CD4-positive, alpha-beta T cell (primary cell): ENCODE measurements around the gene GZMH. TPM values are rescaled to one million over a fixed set of nuclear protein-coding genes. Genes with fewer than 3 reads are reported as not detected.

ENCODE experiments used
- ATAC-seq: fragments of 200-7000 bp; cut with Tn5 transposase; one replicate; pipeline ENCODE4 v1.10.0; 2022; ENCODE audit warnings: mild to moderate bottlenecking; ENCODE audit not compliant: poor library complexity
- CTCF ChIA-PET: fragments of 350-600 bp; sonication (Branson Sonifier 250); formaldehyde crosslinking; loops from one replicate; lab custom pipeline; 2021; ENCODE audit warnings: antibody characterized with exemption, inconsistent platforms; lab: Charles Lee
- POLR2A ChIA-PET: fragments of 350-600 bp; sonication (Branson Sonifier 250); formaldehyde crosslinking; loops from one replicate; lab custom pipeline; 2021; ENCODE audit warnings: antibody characterized with exemption, inconsistent platforms; lab: Charles Lee
- DNase-seq, 14 experiments: peaks; one replicate each; pipeline ENCODE4 v3.0.0-alpha.2; 2013 to 2020; ENCODE audit warnings: mixed read lengths in 2 of 14
- H3K27ac ChIP-seq, 2 donors: one replicate each; pipeline versions ENCODE4 v1.5.1 to v1.7.0; 2013; ENCODE audit warnings: low read length in 2 of 2, low read depth in 1 of 2, mild to moderate bottlenecking in 1 of 2
- H3K27me3 ChIP-seq, 2 experiments: 1 replicate in 1 of 2; 2 replicates in 1 of 2; pipeline versions ENCODE4 v1.6.1 to v1.7.0; 2013; ENCODE audit warnings: low read length in 2 of 2, control low read depth in 1 of 2, mild to moderate bottlenecking in 1 of 2, moderate library complexity in 1 of 2; ENCODE audit not compliant: insufficient read depth in 2 of 2, control insufficient read depth in 1 of 2
- H3K36me3 ChIP-seq: one replicate; pipeline ENCODE4 v1.6.1; 2013; ENCODE audit warnings: low read length, control low read depth; ENCODE audit not compliant: insufficient read depth
- H3K4me1 ChIP-seq: one replicate; pipeline ENCODE4 v1.6.1; 2013; ENCODE audit warnings: low read length, control low read depth; ENCODE audit not compliant: insufficient read depth
- H3K4me3 ChIP-seq: one replicate; pipeline ENCODE4 v1.5.1; 2013; ENCODE audit warnings: mild to moderate bottlenecking, low read length, moderate library complexity
- H3K9me3 ChIP-seq, 2 experiments: 1 replicate in 1 of 2; 2 replicates in 1 of 2; pipeline versions ENCODE4 v1.6.1 to v1.7.0; 2013; ENCODE audit warnings: low read length in 2 of 2, mild to moderate bottlenecking in 2 of 2, control low read depth in 1 of 2, moderate library complexity in 1 of 2; ENCODE audit not compliant: control insufficient read depth in 1 of 2, insufficient read depth in 1 of 2
- H3K27ac Mint-ChIP-seq: one replicate; pipeline ENCODE4 v1.8.0; 2020; ENCODE audit warnings: mixed read lengths
- H3K27me3 Mint-ChIP-seq: one replicate; pipeline ENCODE4 v1.8.0; 2021; ENCODE audit warnings: mixed read lengths
- H3K36me3 Mint-ChIP-seq: one replicate; pipeline ENCODE4 v1.8.0; 2021; ENCODE audit warnings: low read depth, mixed read lengths
- H3K4me1 Mint-ChIP-seq: one replicate; pipeline ENCODE4 v1.8.0; 2021; ENCODE audit warnings: low read depth, mixed read lengths
- H3K4me3 Mint-ChIP-seq: one replicate; pipeline ENCODE4 v1.8.0; 2020; ENCODE audit warnings: mild to moderate bottlenecking, mixed read lengths
- H3K9me3 Mint-ChIP-seq: one replicate; pipeline ENCODE4 v1.8.0; 2020; ENCODE audit warnings: mixed read lengths
- CTCF ChIP-seq: fragments of 200-600 bp; IDR thresholded peaks from one replicate; pipeline ENCODE4 v1.8.0; 2022; ENCODE audit warnings: antibody characterized with exemption, mild to moderate bottlenecking
- intact Hi-C, 2 experiments: fragments of 100-400 bp; cut with DNase I in 1 of 2; cut with micrococcal nuclease in 1 of 2; formaldehyde crosslinking; loops; one replicate each; pipeline versions ENCODE4 v1.15.1 to v1.9.0; 2023 to 2025; cut with DNase I, micrococcal nuclease
- total RNA-seq, 174 experiments: library from RNA in 2 of 174; stranded (reverse) in 2 of 174; gene quantifications; one replicate each; pipeline ENCODE4 v1.2.3 and lab custom pipeline; 2021 to 2026

Gene GZMH
- total RNA-seq, 2 experiments from 2014 or later, result 0.56 to 1.2 TPM

GRCh38 chr14:24563505-24563904 lies 46.0 kb downstream of the GZMH start:
- ATAC-seq (no peak), DNase-seq (peak in 1 of 14 experiments; percentile 17)
- ChIA-PET CTCF (no interaction called here), POLR2A (no interaction called here)
- Mint-ChIP-seq H3K36me3 (peaks cover 4% of the 10 kb centered on the region), H3K27me3 (peaks cover 24% of the 10 kb centered on the region), H3K4me3 (no peak overlapping the region), H3K9me3 (peaks cover 10% of the 10 kb centered on the region), H3K4me1 (no peaks in the 10 kb centered on the region), H3K27ac (no peak overlapping the region)
- TF ChIP-seq CTCF, result no peak
- Histone ChIP-seq H3K27me3 (peaks cover 0 to 9% of the 10 kb centered on the region in 2 experiments), H3K9me3 (peaks cover 18 to 29% of the 10 kb centered on the region in 2 experiments), H3K36me3 (no peaks in the 10 kb centered on the region), H3K4me3 (no peak overlapping the region), H3K27ac (no peak overlapping the region), H3K4me1 (no peaks in the 10 kb centered on the region)
- intact Hi-C loops, result no loop called here

GRCh38 chr14:24556756-24557155 lies 52.7 kb downstream of the GZMH start:
- ATAC-seq, result no peak
- no peaks in the 10 kb centered on the region for H3K27me3 ChIP-seq
- H3K4me1 ChIP-seq, result no peaks in the 10 kb centered on the region
- Mint-ChIP-seq H3K9me3 (peaks cover 8% of the 10 kb centered on the region), H3K27me3 (peaks cover 15% of the 10 kb centered on the region), H3K4me1 (no peaks in the 10 kb centered on the region), H3K4me3 (no peak overlapping the region), H3K27ac (no peak overlapping the region), H3K36me3 (no peaks in the 10 kb centered on the region)
- H3K4me3 ChIP-seq, result no peak overlapping the region
- ChIA-PET CTCF (interaction anchor here (1.1 kb wide), 1 partner anchor 9 kb away, joined by 4 read pairs; no protein-coding TSS in a partner anchor), POLR2A (no interaction called here)
- H3K36me3 ChIP-seq, result no peaks in the 10 kb centered on the region
- peaks cover 0 to 6% of the 10 kb centered on the region in 2 experiments for H3K9me3 ChIP-seq
- no peak for DNase-seq
- intact Hi-C loops, result no loop called here
- TF ChIP-seq CTCF, result no peak
- H3K27ac ChIP-seq, result no peak overlapping the region

Other genes starting within 250 kb of the GZMH start
- gene NFATC4, start 241.5 kb downstream of the GZMH start, total RNA-seq, result not detected
- under 1 TPM; 0.08 to 0.25 TPM for gene NYNRIN, start 210.7 kb downstream of the GZMH start, total RNA-seq
- gene CBLN3, start 180.0 kb downstream of the GZMH start, total RNA-seq, result 1 to 10 TPM; 1.6 to 1.7 TPM
- gene KHNYN, start 179.7 kb downstream of the GZMH start, total RNA-seq, result 100 to 1,000 TPM; 170 to 173 TPM
- gene SDR39U1, start 166.9 kb downstream of the GZMH start, total RNA-seq, result 10 to 100 TPM; 71.7 to 74.7 TPM
- not detected for gene CMA1, start 101.4 kb downstream of the GZMH start, total RNA-seq
- not detected for gene CTSG, start 33.4 kb downstream of the GZMH start, total RNA-seq
- 1 to 10 TPM; 2.4 to 2.9 TPM for gene GZMB, start 24.5 kb upstream of the GZMH start, total RNA-seq